GM23338 (cell line): ENCODE results near the gene MPV17.

Experiments
- CREB1 ChIP-seq: fragments of 250-450 bp; sonication (Bioruptor Pico); IDR thresholded peaks from 2 replicates; pipeline ENCODE4 v1.5.0; 2020; ENCODE audit warnings: low read depth, mild to moderate bottlenecking, moderate library complexity
- ETS1 ChIP-seq: IDR thresholded peaks from 2 replicates; pipeline ENCODE4 v1.6.1; 2016; ENCODE audit warnings: antibody characterized with exemption
- EZH2 ChIP-seq: fragments of 200-600 bp; sonication (generic); IDR thresholded peaks from one replicate; pipeline ENCODE4 v1.8.0; 2017; ENCODE audit warnings: antibody characterized with exemption, mild to moderate bottlenecking, low read depth; ENCODE audit not compliant: unreplicated experiment
- EZH2phosphoT487 ChIP-seq: fragments of 200-600 bp; sonication (generic); IDR thresholded peaks from one replicate; pipeline ENCODE4 v1.8.1; 2018; ENCODE audit warnings: antibody characterized with exemption; ENCODE audit not compliant: unreplicated experiment
- JUNB ChIP-seq: IDR thresholded peaks from one replicate; pipeline ENCODE4 v1.6.1; 2016; ENCODE audit warnings: antibody characterized with exemption; ENCODE audit not compliant: unreplicated experiment
- NANOG ChIP-seq: IDR thresholded peaks from 2 replicates; pipeline ENCODE4 v1.6.1; 2016; ENCODE audit warnings: antibody characterized with exemption, borderline replicate concordance
- POLR2AphosphoS5 ChIP-seq: IDR thresholded peaks from 2 replicates; pipeline ENCODE4 v1.6.1; 2016; ENCODE audit warnings: antibody characterized with exemption, low read depth
- REST ChIP-seq: IDR thresholded peaks from one replicate; pipeline ENCODE4 v1.6.1; 2018; ENCODE audit warnings: antibody characterized with exemption; ENCODE audit not compliant: unreplicated experiment
- STAT1 ChIP-seq: IDR thresholded peaks from one replicate; pipeline ENCODE4 v1.6.1; 2016; ENCODE audit warnings: antibody characterized with exemption; ENCODE audit not compliant: unreplicated experiment
- ZNF114 ChIP-seq: fragments of 250-450 bp; sonication (Bioruptor Pico); IDR thresholded peaks from 2 replicates; pipeline ENCODE4 v1.5.0; 2020; ENCODE audit warnings: mild to moderate bottlenecking, moderate library complexity
- TF ChIP-seq, protein P1 (sequence below), 2 experiments: fragments of 200-600 bp in 1 of 2; sonication (generic) in 1 of 2; conservative IDR thresholded peaks; 2 replicates each; pipeline versions ENCODE4 v1.5.1 to v1.6.1; 2016 to 2017; ENCODE audit warnings: antibody characterized with exemption in 2 of 2, low read depth in 2 of 2, mild to moderate bottlenecking in 2 of 2, moderate library complexity in 1 of 2

GRCh38 chr2:27304488-27305240 lies 18.2 kb downstream of the MPV17 start:
- TF ChIP-seq POLR2AphosphoS5, result no peak
- no peak for TF ChIP-seq REST
- TF ChIP-seq, protein P1, sequence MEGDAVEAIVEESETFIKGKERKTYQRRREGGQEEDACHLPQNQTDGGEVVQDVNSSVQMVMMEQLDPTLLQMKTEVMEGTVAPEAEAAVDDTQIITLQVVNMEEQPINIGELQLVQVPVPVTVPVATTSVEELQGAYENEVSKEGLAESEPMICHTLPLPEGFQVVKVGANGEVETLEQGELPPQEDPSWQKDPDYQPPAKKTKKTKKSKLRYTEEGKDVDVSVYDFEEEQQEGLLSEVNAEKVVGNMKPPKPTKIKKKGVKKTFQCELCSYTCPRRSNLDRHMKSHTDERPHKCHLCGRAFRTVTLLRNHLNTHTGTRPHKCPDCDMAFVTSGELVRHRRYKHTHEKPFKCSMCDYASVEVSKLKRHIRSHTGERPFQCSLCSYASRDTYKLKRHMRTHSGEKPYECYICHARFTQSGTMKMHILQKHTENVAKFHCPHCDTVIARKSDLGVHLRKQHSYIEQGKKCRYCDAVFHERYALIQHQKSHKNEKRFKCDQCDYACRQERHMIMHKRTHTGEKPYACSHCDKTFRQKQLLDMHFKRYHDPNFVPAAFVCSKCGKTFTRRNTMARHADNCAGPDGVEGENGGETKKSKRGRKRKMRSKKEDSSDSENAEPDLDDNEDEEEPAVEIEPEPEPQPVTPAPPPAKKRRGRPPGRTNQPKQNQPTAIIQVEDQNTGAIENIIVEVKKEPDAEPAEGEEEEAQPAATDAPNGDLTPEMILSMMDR (conservative IDR thresholded peaks at IDR 0.05; ENCODE audit: low read depth in 2 of 2), result no peak
- no peak for TF ChIP-seq EZH2
- TF ChIP-seq EZH2phosphoT487, result no peak
- no peak for TF ChIP-seq CREB1
- TF ChIP-seq STAT1, result no peak
- no peak for TF ChIP-seq JUNB
- TF ChIP-seq ETS1, result no peak
- no peak for TF ChIP-seq ZNF114 (CRISPR knock-in tag)
- no peak for TF ChIP-seq NANOG
